DOHH2 (cell line): ENCODE data around the gene SLC25A30.
"Not testable (repeated sequence)": the region's sequence is repeated elsewhere in the genome, so short reads cannot be mapped to it uniquely, and the experiment has no call there.

Source experiments
- H3F3A ChIP-seq: fragments of 200-600 bp; sonication (generic), shearing (Covaris generic); 2 replicates; pipeline ENCODE4 v1.6.0; 2016; ENCODE audit warnings: antibody characterized with exemption, mild to moderate bottlenecking; ENCODE audit not compliant: control insufficient read depth, insufficient read depth
- H3K27ac ChIP-seq: fragments of 200-600 bp; sonication (generic); 2 replicates; pipeline ENCODE4 v1.5.1; 2014; ENCODE audit warnings: low read depth, mild to moderate bottlenecking, low read length, moderate library complexity
- H3K27me3 ChIP-seq: fragments of 200-600 bp; sonication (generic); 2 replicates; pipeline ENCODE4 v1.6.1; 2014; ENCODE audit warnings: mild to moderate bottlenecking, low read length, mixed read lengths; ENCODE audit not compliant: control insufficient read depth
- H3K36me3 ChIP-seq: fragments of 200-600 bp; sonication (generic); 2 replicates; pipeline ENCODE4 v1.6.1; 2014; ENCODE audit warnings: mild to moderate bottlenecking, low read length, moderate library complexity, mixed read lengths; ENCODE audit not compliant: control insufficient read depth
- H3K4me1 ChIP-seq: fragments of 200-600 bp; sonication (generic); 2 replicates; pipeline ENCODE4 v1.6.1; 2014; ENCODE audit warnings: mild to moderate bottlenecking, low read length, mixed read lengths; ENCODE audit not compliant: control insufficient read depth
- H3K4me2 ChIP-seq: fragments of 200-600 bp; sonication (generic); 2 replicates; pipeline ENCODE4 v1.6.0; 2014; ENCODE audit warnings: mild to moderate bottlenecking, low read length, moderate library complexity
- H3K4me3 ChIP-seq: fragments of 200-600 bp; sonication (generic); 2 replicates; pipeline ENCODE4 v1.5.1; 2014; ENCODE audit warnings: mild to moderate bottlenecking, low read length, mixed read lengths
- H3K79me2 ChIP-seq: fragments of 200-600 bp; sonication (generic); 2 replicates; pipeline ENCODE4 v1.6.1; 2014; ENCODE audit warnings: mild to moderate bottlenecking, low read length, mixed read lengths; ENCODE audit not compliant: control insufficient read depth
- H3K9me2 ChIP-seq: fragments of 200-600 bp; sonication (generic); replicated peaks from 2 replicates; pipeline ENCODE4 v1.6.1; 2014; ENCODE audit warnings: mild to moderate bottlenecking, low read length, mixed read lengths; ENCODE audit not compliant: control insufficient read depth
- H3K9me3 ChIP-seq: fragments of 200-600 bp; sonication (generic); 2 replicates; pipeline ENCODE4 v1.6.1; 2014; ENCODE audit warnings: antibody characterized with exemption, low read length, mixed read lengths; ENCODE audit not compliant: control insufficient read depth, insufficient read depth
- H4K20me1 ChIP-seq: fragments of 200-600 bp; sonication (generic); 2 replicates; pipeline ENCODE4 v1.6.0; 2014; ENCODE audit warnings: low read depth, mild to moderate bottlenecking, antibody characterized with exemption, low read length, moderate library complexity; ENCODE audit not compliant: control insufficient read depth, insufficient read depth
- EZH2phosphoT487 ChIP-seq: fragments of 200-600 bp; sonication (generic); IDR thresholded peaks from 2 replicates; pipeline ENCODE4 v1.6.1; 2017; ENCODE audit warnings: borderline replicate concordance, mild to moderate bottlenecking, antibody characterized with exemption, low read length, moderate library complexity, mixed read lengths
- TF ChIP-seq, protein P1 (sequence below): fragments of 200-600 bp; sonication (generic); IDR thresholded peaks from one replicate; pipeline ENCODE4 v1.5.1; 2014; ENCODE audit warnings: antibody characterized with exemption, mild to moderate bottlenecking, low read depth, low read length; ENCODE audit not compliant: poor library complexity, severe bottlenecking

SLC25A30 gene

DNA sequence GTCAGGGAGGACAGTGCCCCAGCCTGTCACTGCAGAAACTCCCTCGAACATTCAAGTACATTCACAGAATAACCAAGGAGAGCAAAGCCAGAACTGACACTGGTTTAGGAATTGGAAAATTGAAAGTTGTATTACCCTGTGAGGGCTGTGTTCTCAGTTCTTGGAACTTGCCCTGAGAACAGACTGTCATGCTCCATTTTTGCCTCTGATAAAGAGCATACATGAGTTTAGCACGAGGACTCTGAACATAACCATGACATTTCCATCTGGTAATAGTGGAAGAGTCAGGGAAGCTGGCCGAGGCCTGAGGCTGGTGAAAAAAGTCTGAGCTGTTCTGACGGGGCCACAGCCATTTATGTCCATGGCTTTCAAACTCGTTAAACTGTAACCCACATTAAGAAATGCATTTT lies 15.2 kb upstream of the SLC25A30 start:
- no peaks in the 10 kb centered on the region for H3K79me2 ChIP-seq
- no peaks in the 10 kb centered on the region for H3K9me3 ChIP-seq
- H3K27me3 ChIP-seq = peaks cover 8% of the 10 kb centered on the region; the same call in 1 of the 2 replicates
- no peak overlapping the region for H3K4me2 ChIP-seq
- H3K9me2 ChIP-seq = no peaks in the 10 kb centered on the region
- no peak for TF ChIP-seq EZH2phosphoT487
- TF ChIP-seq, protein P1, sequence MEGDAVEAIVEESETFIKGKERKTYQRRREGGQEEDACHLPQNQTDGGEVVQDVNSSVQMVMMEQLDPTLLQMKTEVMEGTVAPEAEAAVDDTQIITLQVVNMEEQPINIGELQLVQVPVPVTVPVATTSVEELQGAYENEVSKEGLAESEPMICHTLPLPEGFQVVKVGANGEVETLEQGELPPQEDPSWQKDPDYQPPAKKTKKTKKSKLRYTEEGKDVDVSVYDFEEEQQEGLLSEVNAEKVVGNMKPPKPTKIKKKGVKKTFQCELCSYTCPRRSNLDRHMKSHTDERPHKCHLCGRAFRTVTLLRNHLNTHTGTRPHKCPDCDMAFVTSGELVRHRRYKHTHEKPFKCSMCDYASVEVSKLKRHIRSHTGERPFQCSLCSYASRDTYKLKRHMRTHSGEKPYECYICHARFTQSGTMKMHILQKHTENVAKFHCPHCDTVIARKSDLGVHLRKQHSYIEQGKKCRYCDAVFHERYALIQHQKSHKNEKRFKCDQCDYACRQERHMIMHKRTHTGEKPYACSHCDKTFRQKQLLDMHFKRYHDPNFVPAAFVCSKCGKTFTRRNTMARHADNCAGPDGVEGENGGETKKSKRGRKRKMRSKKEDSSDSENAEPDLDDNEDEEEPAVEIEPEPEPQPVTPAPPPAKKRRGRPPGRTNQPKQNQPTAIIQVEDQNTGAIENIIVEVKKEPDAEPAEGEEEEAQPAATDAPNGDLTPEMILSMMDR = no peak
- no peaks in the 10 kb centered on the region for H3K36me3 ChIP-seq
- H3K4me1 ChIP-seq = no peaks in the 10 kb centered on the region
- H3K27ac ChIP-seq = no peak overlapping the region
- no peaks in the 10 kb centered on the region for H3F3A ChIP-seq
- H3K4me3 ChIP-seq = no peak overlapping the region
- H4K20me1 ChIP-seq = no peaks in the 10 kb centered on the region

DNA sequence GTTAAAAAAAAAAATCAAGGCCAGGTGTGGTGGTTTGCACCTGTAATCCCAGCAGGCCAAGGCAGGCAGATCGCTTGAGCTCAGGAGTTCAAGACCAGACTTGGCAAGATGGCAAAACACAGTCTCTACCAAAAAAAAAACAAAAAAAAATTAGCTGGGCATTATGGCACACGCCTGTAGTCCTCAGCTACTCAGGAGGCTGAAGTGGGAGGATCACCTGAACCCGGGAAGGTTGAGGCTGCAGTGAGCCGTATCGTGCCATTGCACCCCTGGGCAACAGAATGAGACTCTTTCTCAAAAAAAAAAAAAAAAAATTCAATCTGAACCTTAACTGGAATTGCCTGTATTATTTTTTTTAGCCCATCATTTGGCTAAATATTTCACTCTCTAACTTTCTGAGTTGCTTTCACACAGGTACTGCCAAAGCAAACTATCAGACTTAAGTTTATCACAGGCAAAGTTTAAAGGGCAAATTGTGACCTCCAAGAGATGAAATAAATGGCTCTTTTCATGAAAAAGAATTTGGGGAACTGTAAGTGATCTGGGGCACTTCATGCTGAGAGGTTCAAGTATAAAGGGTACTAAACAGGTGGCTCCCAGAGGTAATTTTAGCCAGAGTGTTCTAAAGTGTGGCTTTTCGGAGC lies 14.7 kb upstream of the SLC25A30 start:
- H3K4me2 ChIP-seq = no peak overlapping the region
- H3K9me2 ChIP-seq = no peaks in the 10 kb centered on the region
- no peaks in the 10 kb centered on the region for H3K9me3 ChIP-seq
- H3K36me3 ChIP-seq = no peaks in the 10 kb centered on the region
- H3K27ac ChIP-seq = no peak overlapping the region
- peaks cover 5% of the 10 kb centered on the region; the same call in 1 of the 2 replicates for H3K27me3 ChIP-seq
- H3K79me2 ChIP-seq = no peaks in the 10 kb centered on the region
- no peak overlapping the region for H3K4me3 ChIP-seq
- H3F3A ChIP-seq = no peaks in the 10 kb centered on the region
- H3K4me1 ChIP-seq = no peaks in the 10 kb centered on the region
- TF ChIP-seq, protein P1 = no peak
- no peak for TF ChIP-seq EZH2phosphoT487
- no peaks in the 10 kb centered on the region for H4K20me1 ChIP-seq

DNA sequence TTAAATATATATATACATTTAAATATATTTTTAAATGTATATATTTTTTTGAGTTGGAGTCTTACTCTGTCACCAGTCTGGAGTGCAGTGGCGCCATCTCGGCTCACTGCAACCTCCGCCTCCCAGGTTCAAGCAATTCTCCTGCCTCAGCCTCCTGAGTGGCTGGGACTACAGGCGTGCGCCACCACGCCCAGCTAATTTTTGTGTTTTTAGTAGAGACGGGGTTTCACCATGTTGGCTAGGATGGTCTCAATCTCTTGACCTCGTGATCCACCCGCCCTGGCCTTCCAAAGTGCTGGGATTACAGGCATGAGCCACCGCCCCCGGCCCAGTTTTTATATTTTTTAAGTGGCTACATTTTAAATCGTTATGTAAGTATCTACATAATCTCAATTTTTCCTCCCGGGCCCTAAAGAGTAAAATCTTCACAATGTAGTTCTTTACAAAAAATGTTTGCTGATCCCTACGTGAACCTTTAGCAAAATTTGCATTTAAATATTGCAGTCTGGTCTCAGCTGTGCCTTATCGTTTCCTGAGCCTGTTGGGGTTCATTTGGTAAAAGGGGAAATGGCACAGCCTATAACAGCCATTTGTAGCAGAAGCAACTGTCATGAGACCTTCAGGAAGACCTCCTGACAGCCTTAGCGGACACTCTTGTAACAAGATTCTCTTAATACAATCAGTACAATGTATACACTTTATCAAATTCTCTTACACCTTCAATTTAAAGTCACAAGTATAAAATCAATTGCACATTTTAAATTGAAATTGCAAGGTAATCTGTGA lies 8.1 kb upstream of the SLC25A30 start:
- H3K4me3 ChIP-seq, H3K9me3 ChIP-seq, H3K4me2 ChIP-seq, H4K20me1 ChIP-seq, H3K9me2 ChIP-seq, H3K79me2 ChIP-seq, H3K36me3 ChIP-seq, H3K27ac ChIP-seq, H3K4me1 ChIP-seq, H3F3A ChIP-seq, H3K27me3 ChIP-seq: not testable (repeated sequence)

DNA sequence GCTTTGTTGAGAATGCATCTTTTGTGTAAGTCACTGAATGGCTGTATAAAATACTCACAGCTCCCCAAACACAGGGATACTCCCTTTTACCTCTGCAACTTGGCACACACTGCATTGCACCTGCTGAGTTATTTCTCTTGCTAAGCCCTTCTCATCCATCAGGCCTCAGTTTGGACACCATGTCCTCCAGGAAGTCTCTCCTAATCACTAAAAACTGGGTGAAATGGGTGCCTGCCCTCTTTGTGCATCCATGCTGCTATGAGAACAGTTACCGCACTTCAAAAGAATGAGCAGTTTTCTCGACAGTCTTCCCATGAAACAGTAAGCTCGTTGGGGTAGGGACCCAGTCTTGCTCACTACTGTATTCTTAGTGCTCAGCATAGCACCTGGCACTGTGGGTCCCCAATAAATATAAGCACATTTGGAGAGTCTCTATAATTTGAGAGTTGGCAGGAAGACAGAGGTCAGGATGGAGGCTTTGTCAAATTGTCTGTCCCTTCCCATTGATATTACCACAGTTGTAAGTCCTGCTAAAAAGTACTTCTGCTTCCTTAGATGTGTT lies 4.6 kb upstream of the SLC25A30 start:
- Histone ChIP-seq H3K4me3 (no peak overlapping the region), H3K4me2 (no peak overlapping the region), H3K27ac (no peak overlapping the region), H3F3A (peaks cover 4% of the 10 kb centered on the region; the same call in 1 of the 2 replicates), H3K79me2 (no peaks in the 10 kb centered on the region), H3K4me1 (peaks cover 8% of the 10 kb centered on the region), H3K36me3 (no peaks in the 10 kb centered on the region), H4K20me1 (no peaks in the 10 kb centered on the region), H3K27me3 (peaks cover 8% of the 10 kb centered on the region), H3K9me2 (no peaks in the 10 kb centered on the region), H3K9me3 (no peaks in the 10 kb centered on the region)
- TF ChIP-seq, protein P1 = no peak
- no peak for TF ChIP-seq EZH2phosphoT487
